HCT116 (cell line): ENCODE data around the gene TMEM80. TPM values are rescaled to one million over a fixed set of nuclear protein-coding genes. Genes with fewer than 3 reads are reported as not detected.

Experiments used
- ATAC-seq: fragments of 200-7000 bp; cut with Tn5 transposase; 2 replicates; pipeline ENCODE4 v1.9.1; 2020; ENCODE audit warnings: mild to moderate bottlenecking, moderate library complexity
- BruUV-seq: library from RNA; stranded (reverse); fragments of 400-500 nt; replicated peaks from 2 replicates; lab custom pipeline; 2021; lab: Mats Ljungman, UMichigan
- CTCF ChIA-PET: fragments of 300-600 bp; sonication (Branson Sonifier 250); formaldehyde crosslinking; loops from one replicate; lab custom pipeline; 2021; ENCODE audit warnings: antibody characterized with exemption; lab: Charles Lee
- POLR2A ChIA-PET: fragments of 300-600, 350-600 bp; sonication (Branson Sonifier 250); formaldehyde crosslinking; loops from one replicate; lab custom pipeline; 2021; ENCODE audit warnings: antibody characterized with exemption; lab: Charles Lee
- RAD21 ChIA-PET, 2 experiments: fragments of 300-600 bp; sonication (Branson Sonifier 250); formaldehyde crosslinking; loops; one replicate each; lab custom pipeline; 2023; ENCODE audit warnings: low total read pairs in 2 of 2; ENCODE audit not compliant: uncharacterized antibody in 2 of 2, unreplicated experiment in 2 of 2, low non-redundant PET in 1 of 2; lab: Charles Lee
- DNase-seq: peaks from one replicate; pipeline ENCODE4 v3.0.0-alpha.2; 2010; ENCODE audit warnings: low read depth, low spot score
- H2AFZ ChIP-seq: fragments of 200-600 bp; shearing (Covaris generic), sonication (generic); 2 replicates; pipeline ENCODE4 v1.6.1; 2017; ENCODE audit warnings: low read depth, mixed run types, mixed read lengths, antibody characterized with exemption, low read length; ENCODE audit not compliant: poor library complexity, severe bottlenecking
- H3K27ac ChIP-seq: 2 replicates; pipeline ENCODE4 v1.5.1; 2012; ENCODE audit warnings: low read depth, low read length
- H3K27me3 ChIP-seq: fragments of 200-600 bp; sonication (generic); 2 replicates; pipeline ENCODE4 v1.6.1; 2016; ENCODE audit warnings: mixed run types, low read length, mixed read lengths; ENCODE audit not compliant: insufficient read depth
- H3K36me3 ChIP-seq, 2 experiments: fragments of 200-500 bp in 1 of 2; fragments of 200-600 bp in 1 of 2; sonication (Bioruptor generic) in 1 of 2; sonication (generic) in 1 of 2; 2 replicates each; pipeline versions ENCODE4 v1.5.1 to v1.6.1; 2014 to 2016; ENCODE audit warnings: low read length in 2 of 2, inconsistent platforms in 1 of 2, mixed read lengths in 1 of 2, mixed run types in 1 of 2; ENCODE audit not compliant: insufficient read depth in 2 of 2, control insufficient read depth in 1 of 2
- H3K4me1 ChIP-seq, 2 experiments: fragments of 200-600 bp in 1 of 2; sonication (generic) in 1 of 2; 2 replicates each; pipeline versions ENCODE4 v1.5.1 to v1.6.1; 2012 to 2017; ENCODE audit warnings: low read length in 2 of 2, inconsistent platforms in 1 of 2, mild to moderate bottlenecking in 1 of 2, mixed read lengths in 1 of 2, mixed run types in 1 of 2, moderate library complexity in 1 of 2; ENCODE audit not compliant: insufficient read depth in 2 of 2, control insufficient read depth in 1 of 2
- H3K4me2 ChIP-seq: fragments of 200-600 bp; sonication (generic); 2 replicates; pipeline ENCODE4 v1.6.1; 2017; ENCODE audit warnings: mixed run types, low read length, mixed read lengths
- H3K4me3 ChIP-seq, 2 experiments: fragments of 200-600 bp in 1 of 2; sonication (generic) in 1 of 2; replicated peaks in 1 of 2; 2 replicates each; pipeline ENCODE4 v1.5.1; 2011 to 2016; ENCODE audit warnings: low read length in 2 of 2, control low read depth in 1 of 2, low read depth in 1 of 2, mild to moderate bottlenecking in 1 of 2, mixed read lengths in 1 of 2, mixed run types in 1 of 2
- H3K79me2 ChIP-seq: fragments of 200-600 bp; sonication (generic); 2 replicates; pipeline ENCODE4 v1.6.1; 2017; ENCODE audit warnings: mild to moderate bottlenecking, mixed run types, low read length, moderate library complexity, mixed read lengths; ENCODE audit not compliant: insufficient read depth
- H3K9ac ChIP-seq: fragments of 200-600 bp; sonication (generic); 2 replicates; pipeline ENCODE4 v1.6.1; 2016; ENCODE audit warnings: low read length, mixed read lengths
- H3K9me2 ChIP-seq: fragments of 200-600 bp; sonication (generic), shearing (Covaris generic); 2 replicates; pipeline ENCODE4 v1.6.1; 2017; ENCODE audit warnings: mixed run types, mild to moderate bottlenecking, moderate library complexity; ENCODE audit not compliant: insufficient read depth
- H3K9me3 ChIP-seq, 2 experiments: fragments of 200-500 bp in 1 of 2; fragments of 200-600 bp in 1 of 2; sonication (Bioruptor generic) in 1 of 2; sonication (generic) in 1 of 2; 2 replicates each; pipeline ENCODE4 v1.6.1; 2014 to 2017; ENCODE audit warnings: low read length in 2 of 2, mixed read lengths in 2 of 2, inconsistent platforms in 1 of 2, low read depth in 1 of 2, mild to moderate bottlenecking in 1 of 2, mixed run types in 1 of 2, moderate library complexity in 1 of 2; ENCODE audit not compliant: control insufficient read depth in 1 of 2, insufficient read depth in 1 of 2
- H4K20me1 ChIP-seq: fragments of 200-600 bp; sonication (generic), shearing (Covaris generic); 2 replicates; pipeline ENCODE4 v1.6.1; 2017; ENCODE audit warnings: mixed run types, mild to moderate bottlenecking, moderate library complexity; ENCODE audit not compliant: insufficient read depth
- CBX3 ChIP-seq: IDR thresholded peaks from 2 replicates; pipeline ENCODE4 v1.6.1; 2012; ENCODE audit warnings: low read depth
- EZH2 ChIP-seq: fragments of 200-600 bp; sonication (generic); IDR thresholded peaks from 2 replicates; pipeline ENCODE4 v1.6.1; 2017; ENCODE audit warnings: antibody characterized with exemption, mixed run types
- EZH2phosphoT487 ChIP-seq: fragments of 200-600 bp; IDR thresholded peaks from 2 replicates; pipeline ENCODE4 v1.6.1; 2018; ENCODE audit warnings: antibody characterized with exemption, borderline replicate concordance
- SIN3A ChIP-seq: IDR thresholded peaks from 2 replicates; pipeline ENCODE4 v1.6.1; 2012; ENCODE audit warnings: low read depth
- SP1 ChIP-seq: IDR thresholded peaks from 2 replicates; pipeline ENCODE4 v1.6.1; 2012; ENCODE audit warnings: low read depth
- SRF ChIP-seq: IDR thresholded peaks from 2 replicates; pipeline ENCODE4 v1.6.1; 2012; ENCODE audit warnings: low read depth
- intact Hi-C: fragments of 100-400 bp; cut with micrococcal nuclease; formaldehyde crosslinking; loops from 2 replicates; pipeline ENCODE4 v1.10.0; 2022
- total RNA-seq: library from RNA; stranded (reverse); gene quantifications from one replicate; pipeline ENCODE4 v1.2.1, GENCODE V29; 2021; ENCODE audit not compliant: unreplicated experiment
- TF ChIP-seq, protein P1 (sequence below): IDR thresholded peaks from 2 replicates; pipeline ENCODE4 v1.6.1; 2011; ENCODE audit warnings: mild to moderate bottlenecking, low read length, moderate library complexity; ENCODE audit not compliant: insufficient replicate concordance; ENCODE audit errors: extremely low read depth
- TF ChIP-seq, protein P2 (sequence below): IDR thresholded peaks from 2 replicates; pipeline ENCODE4 v1.6.1; 2012
- TF ChIP-seq, protein P3 (sequence below): IDR thresholded peaks from 2 replicates; pipeline ENCODE4 v1.6.1; 2012; ENCODE audit warnings: low read depth

The TMEM80 gene
- total RNA-seq, 1 experiment from 2014 or later = 18.4 TPM

DNA sequence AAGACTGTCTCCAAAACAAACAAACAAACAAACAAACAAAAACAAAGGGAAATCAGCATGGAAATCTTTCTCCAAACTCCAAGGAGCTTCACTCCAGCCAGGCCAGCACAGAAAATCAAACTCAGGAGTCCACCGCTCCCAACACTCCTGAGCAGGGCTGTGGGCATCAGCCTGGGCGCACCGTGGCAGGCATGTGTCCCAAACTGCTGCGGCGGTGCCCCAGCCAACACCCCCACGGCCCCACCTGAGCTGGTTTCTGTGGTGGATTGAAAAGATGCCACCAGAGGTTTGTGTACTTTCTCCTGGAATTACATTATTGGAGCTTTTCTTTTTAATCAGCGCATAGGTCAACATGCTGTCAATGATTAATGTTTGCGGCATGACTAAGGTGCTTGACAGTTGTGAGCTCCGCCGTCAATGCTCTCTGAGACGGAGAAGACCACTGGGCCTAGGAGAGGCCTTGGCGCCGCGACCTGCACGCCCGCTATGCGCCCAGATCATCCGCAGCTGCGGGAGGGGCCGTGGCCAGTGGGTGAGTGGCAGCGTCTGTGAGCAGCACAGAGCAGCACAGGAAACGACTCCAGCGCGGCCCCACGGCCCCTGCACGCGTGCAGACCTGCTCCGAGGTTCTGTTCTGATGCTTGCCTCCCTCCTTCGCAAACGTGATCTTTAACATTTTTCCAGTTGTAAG, 40.4 kb upstream of the TMEM80 start:
- Histone ChIP-seq H3K79me2 (no peaks in the 10 kb centered on the region), H4K20me1 (no peaks in the 10 kb centered on the region), H3K4me3 (no peak overlapping the region), H3K9me3 (no peaks in the 10 kb centered on the region), H3K4me2 (no peak overlapping the region), H2AFZ (no peak overlapping the region), H3K4me1 (no peaks in the 10 kb centered on the region), H3K9me2 (no peaks in the 10 kb centered on the region), H3K27me3 (no peaks in the 10 kb centered on the region), H3K36me3 (peaks cover 0 to 2% of the 10 kb centered on the region in 2 experiments; a peak in 1 of 4 replicates), H3K27ac (no peak overlapping the region), H3K9ac (no peak overlapping the region)
- intact Hi-C loops = no loop called here
- TF ChIP-seq EZH2phosphoT487 = no peak
- TF ChIP-seq SIN3A = no peak
- TF ChIP-seq, protein P1, sequence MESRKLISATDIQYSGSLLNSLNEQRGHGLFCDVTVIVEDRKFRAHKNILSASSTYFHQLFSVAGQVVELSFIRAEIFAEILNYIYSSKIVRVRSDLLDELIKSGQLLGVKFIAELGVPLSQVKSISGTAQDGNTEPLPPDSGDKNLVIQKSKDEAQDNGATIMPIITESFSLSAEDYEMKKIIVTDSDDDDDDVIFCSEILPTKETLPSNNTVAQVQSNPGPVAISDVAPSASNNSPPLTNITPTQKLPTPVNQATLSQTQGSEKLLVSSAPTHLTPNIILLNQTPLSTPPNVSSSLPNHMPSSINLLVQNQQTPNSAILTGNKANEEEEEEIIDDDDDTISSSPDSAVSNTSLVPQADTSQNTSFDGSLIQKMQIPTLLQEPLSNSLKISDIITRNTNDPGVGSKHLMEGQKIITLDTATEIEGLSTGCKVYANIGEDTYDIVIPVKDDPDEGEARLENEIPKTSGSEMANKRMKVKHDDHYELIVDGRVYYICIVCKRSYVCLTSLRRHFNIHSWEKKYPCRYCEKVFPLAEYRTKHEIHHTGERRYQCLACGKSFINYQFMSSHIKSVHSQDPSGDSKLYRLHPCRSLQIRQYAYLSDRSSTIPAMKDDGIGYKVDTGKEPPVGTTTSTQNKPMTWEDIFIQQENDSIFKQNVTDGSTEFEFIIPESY = no peak
- no peak for TF ChIP-seq SP1
- no peak for TF ChIP-seq CBX3
- no peak for TF ChIP-seq SRF
- TF ChIP-seq EZH2 = no peak
- TF ChIP-seq, protein P2, sequence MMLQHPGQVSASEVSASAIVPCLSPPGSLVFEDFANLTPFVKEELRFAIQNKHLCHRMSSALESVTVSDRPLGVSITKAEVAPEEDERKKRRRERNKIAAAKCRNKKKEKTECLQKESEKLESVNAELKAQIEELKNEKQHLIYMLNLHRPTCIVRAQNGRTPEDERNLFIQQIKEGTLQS = no peak
- TF ChIP-seq, protein P3, sequence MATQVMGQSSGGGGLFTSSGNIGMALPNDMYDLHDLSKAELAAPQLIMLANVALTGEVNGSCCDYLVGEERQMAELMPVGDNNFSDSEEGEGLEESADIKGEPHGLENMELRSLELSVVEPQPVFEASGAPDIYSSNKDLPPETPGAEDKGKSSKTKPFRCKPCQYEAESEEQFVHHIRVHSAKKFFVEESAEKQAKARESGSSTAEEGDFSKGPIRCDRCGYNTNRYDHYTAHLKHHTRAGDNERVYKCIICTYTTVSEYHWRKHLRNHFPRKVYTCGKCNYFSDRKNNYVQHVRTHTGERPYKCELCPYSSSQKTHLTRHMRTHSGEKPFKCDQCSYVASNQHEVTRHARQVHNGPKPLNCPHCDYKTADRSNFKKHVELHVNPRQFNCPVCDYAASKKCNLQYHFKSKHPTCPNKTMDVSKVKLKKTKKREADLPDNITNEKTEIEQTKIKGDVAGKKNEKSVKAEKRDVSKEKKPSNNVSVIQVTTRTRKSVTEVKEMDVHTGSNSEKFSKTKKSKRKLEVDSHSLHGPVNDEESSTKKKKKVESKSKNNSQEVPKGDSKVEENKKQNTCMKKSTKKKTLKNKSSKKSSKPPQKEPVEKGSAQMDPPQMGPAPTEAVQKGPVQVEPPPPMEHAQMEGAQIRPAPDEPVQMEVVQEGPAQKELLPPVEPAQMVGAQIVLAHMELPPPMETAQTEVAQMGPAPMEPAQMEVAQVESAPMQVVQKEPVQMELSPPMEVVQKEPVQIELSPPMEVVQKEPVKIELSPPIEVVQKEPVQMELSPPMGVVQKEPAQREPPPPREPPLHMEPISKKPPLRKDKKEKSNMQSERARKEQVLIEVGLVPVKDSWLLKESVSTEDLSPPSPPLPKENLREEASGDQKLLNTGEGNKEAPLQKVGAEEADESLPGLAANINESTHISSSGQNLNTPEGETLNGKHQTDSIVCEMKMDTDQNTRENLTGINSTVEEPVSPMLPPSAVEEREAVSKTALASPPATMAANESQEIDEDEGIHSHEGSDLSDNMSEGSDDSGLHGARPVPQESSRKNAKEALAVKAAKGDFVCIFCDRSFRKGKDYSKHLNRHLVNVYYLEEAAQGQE = no peak
- no peak for ATAC-seq
- RAD21 ChIA-PET = no interaction called here
- BruUV-seq = no TSS peak
- POLR2A ChIA-PET = no interaction called here
- CTCF ChIA-PET = no interaction called here
- no peak for DNase-seq
